Measurements from ENCODE around the gene DHX36. TPM values are rescaled to one million over a fixed set of nuclear protein-coding genes. Genes with fewer than 3 reads are reported as not detected.

DHX36 gene
- total RNA-seq, 2 donors from 2014 or later, result 54.5 to 77.7 TPM

- peak; percentile 67 for ATAC-seq (replicated peaks)
Observed at GRCh38 chr3:154310840-154311239, 13.4 kb downstream of the DHX36 start.

GRCh38 chr3:154307363-154307762 lies 16.9 kb downstream of the DHX36 start:
- H3K27ac Mint-ChIP-seq, result peak overlapping the region; percentile 68
- no peaks in the 10 kb centered on the region for H3K9me3 Mint-ChIP-seq
- peaks cover 95% of the 10 kb centered on the region for H3K36me3 Mint-ChIP-seq (ENCODE audit: low read depth)
- peak; percentile 47 for ATAC-seq (replicated peaks)
- H3K4me1 Mint-ChIP-seq, result peaks cover 11% of the 10 kb centered on the region
- H3K27me3 Mint-ChIP-seq, result no peaks in the 10 kb centered on the region
- no peak overlapping the region for H3K4me3 Mint-ChIP-seq

More at GRCh38 chr3:154310840-154311239, 13.4 kb downstream of the DHX36 start:
- Mint-ChIP-seq H3K36me3 (ENCODE audit: low read depth) (peaks cover 64% of the 10 kb centered on the region), H3K27ac (no peak overlapping the region), H3K4me1 (peaks cover 11% of the 10 kb centered on the region), H3K4me3 (no peak overlapping the region), H3K27me3 (no peaks in the 10 kb centered on the region), H3K9me3 (no peaks in the 10 kb centered on the region)

DNA sequence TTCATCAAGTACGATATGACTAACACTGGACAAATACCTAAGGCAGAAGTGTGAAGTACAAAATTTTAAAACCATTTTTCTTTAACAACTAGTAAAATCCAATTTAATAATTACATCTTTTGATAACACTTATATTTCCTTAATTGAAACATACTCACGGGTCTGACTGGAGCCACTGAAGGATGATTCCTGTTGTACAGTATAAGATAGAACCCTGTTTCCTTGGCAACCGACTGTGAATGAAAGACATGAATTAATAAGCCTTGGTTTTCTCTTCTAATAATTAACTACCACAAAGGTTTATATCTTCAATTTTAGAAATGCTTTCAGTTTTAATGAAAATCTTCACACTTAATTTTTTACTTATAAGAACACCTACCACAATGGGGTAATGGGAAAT lies 19.4 kb downstream of the DHX36 start:
- H3K4me3 Mint-ChIP-seq, result no peak overlapping the region
- peaks cover 11% of the 10 kb centered on the region for H3K4me1 Mint-ChIP-seq
- H3K27ac Mint-ChIP-seq, result peak overlapping the region; percentile 20
- H3K27me3 Mint-ChIP-seq, result no peaks in the 10 kb centered on the region
- H3K36me3 Mint-ChIP-seq (ENCODE audit: low read depth), result peaks cover 99% of the 10 kb centered on the region
- ATAC-seq (replicated peaks), result no peak
- H3K9me3 Mint-ChIP-seq, result no peaks in the 10 kb centered on the region

DNA sequence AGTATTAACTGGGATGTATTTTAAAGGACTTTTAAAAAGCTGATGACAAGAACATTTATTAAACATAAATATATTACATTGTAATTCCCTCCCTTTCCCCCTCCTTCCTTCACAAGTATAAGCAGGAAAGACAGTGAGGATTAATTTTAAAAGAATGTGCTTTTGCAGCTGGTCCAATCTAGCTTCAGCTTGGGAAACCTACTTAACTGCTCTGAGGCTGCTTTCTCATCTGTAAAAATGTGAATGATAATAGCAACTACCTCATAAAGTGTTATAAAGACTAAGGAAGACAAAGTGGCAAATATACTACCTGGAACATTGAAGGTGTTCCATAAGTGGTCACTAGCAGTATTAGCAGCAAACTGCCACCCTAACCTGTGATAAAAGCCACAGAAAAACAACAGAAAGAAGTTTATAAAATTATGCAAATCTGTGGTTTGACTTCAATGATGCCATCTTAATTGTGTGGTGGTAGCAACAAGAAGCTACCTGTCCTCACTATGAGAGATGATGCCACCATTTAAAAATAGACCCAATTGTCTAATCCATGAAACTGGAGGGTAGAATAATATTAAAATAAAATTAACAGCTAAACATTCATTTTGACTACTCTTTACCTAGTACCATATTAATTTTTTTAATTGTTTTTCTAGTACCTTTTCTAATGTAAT lies 20.0 kb downstream of the DHX36 start:
- H3K36me3 Mint-ChIP-seq (ENCODE audit: low read depth), result peaks cover 99% of the 10 kb centered on the region
- H3K9me3 Mint-ChIP-seq, result no peaks in the 10 kb centered on the region
- H3K4me1 Mint-ChIP-seq, result peaks cover 11% of the 10 kb centered on the region
- H3K27ac Mint-ChIP-seq, result no peak overlapping the region
- no peak overlapping the region for H3K4me3 Mint-ChIP-seq
- H3K27me3 Mint-ChIP-seq, result no peaks in the 10 kb centered on the region
- ATAC-seq (replicated peaks), result no peak

DNA sequence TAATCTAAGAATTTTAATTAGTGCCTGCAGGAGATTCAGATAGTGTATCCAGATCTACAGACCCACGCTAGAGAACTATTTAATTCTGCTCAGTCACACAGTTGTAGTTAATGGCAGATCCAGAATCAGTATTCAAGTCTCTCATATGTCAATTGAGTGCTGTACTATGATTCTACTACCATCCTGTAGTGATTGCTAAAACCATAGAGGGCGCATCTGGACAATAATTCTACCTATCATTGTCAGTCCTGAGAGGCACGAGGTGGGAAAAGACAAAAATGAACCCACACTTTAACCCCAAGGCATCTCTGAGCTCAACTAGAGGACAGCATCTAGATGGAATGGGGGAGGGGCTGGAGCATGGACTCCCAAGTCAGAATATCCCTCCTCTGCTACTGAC lies 22.7 kb downstream of the DHX36 start:
- no peaks in the 10 kb centered on the region for H3K4me1 Mint-ChIP-seq
- H3K36me3 Mint-ChIP-seq (ENCODE audit: low read depth), result peaks cover 95% of the 10 kb centered on the region
- H3K27ac Mint-ChIP-seq, result peak overlapping the region; percentile 2
- no peaks in the 10 kb centered on the region for H3K9me3 Mint-ChIP-seq
- H3K4me3 Mint-ChIP-seq, result no peak overlapping the region
- no peaks in the 10 kb centered on the region for H3K27me3 Mint-ChIP-seq
- ATAC-seq (replicated peaks), result no peak

- Mint-ChIP-seq H3K27ac (no peak overlapping the region), H3K36me3 (ENCODE audit: low read depth) (peaks cover 96% of the 10 kb centered on the region), H3K27me3 (no peaks in the 10 kb centered on the region), H3K9me3 (no peaks in the 10 kb centered on the region), H3K4me1 (no peaks in the 10 kb centered on the region), H3K4me3 (no peak overlapping the region)
- ATAC-seq (replicated peaks), result no peak
Observed at GRCh38 chr3:154294016-154294415, 30.3 kb downstream of the DHX36 start.

DNA sequence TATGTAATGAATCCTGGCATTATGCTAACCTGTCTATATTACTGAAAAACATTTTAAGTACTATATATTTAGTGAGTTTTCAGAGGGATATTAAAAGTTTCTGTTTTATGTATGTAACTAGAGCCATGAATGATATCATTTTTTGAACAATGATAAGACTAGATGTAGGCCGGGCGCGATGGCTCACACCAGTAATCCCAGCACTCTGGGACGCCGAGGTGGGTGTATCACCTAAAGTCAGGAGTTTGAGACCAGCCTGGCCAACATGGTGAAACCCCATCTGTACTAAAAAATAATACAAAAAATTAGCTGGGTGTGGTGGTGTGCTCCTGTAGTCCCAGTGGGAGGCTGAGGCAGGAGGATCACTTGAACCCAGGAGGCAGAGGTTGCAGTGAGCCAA lies 34.1 kb downstream of the DHX36 start:
- no peak for ATAC-seq (replicated peaks)
- Mint-ChIP-seq H3K9me3 (no peaks in the 10 kb centered on the region), H3K4me1 (no peaks in the 10 kb centered on the region), H3K4me3 (no peak overlapping the region), H3K36me3 (ENCODE audit: low read depth) (peaks cover 99% of the 10 kb centered on the region), H3K27me3 (no peaks in the 10 kb centered on the region), H3K27ac (no peak overlapping the region)

DNA sequence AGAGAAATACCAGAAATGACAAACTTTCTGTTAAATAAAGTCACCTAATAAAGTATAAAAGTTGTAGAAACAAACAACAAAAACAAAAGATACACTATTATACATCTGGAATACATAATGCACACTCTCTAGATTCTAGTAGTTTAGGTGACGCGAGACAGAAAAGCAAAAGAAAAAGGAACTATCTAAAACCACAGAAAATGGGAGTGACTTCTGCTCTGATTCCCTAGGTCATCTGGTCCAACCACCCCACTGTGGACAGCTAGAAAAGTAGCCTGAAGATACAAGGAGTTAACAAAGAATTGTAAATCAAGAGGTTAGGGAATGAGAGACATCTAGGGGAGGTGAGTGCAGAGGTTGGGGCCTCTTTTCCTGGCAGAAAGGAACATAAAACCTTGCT lies 39.1 kb downstream of the DHX36 start:
- no peak for ATAC-seq (replicated peaks)
- Mint-ChIP-seq H3K27me3 (no peaks in the 10 kb centered on the region), H3K9me3 (no peaks in the 10 kb centered on the region), H3K36me3 (ENCODE audit: low read depth) (peaks cover 100% of the 10 kb centered on the region), H3K27ac (no peak overlapping the region), H3K4me3 (no peak overlapping the region), H3K4me1 (no peaks in the 10 kb centered on the region)

DNA sequence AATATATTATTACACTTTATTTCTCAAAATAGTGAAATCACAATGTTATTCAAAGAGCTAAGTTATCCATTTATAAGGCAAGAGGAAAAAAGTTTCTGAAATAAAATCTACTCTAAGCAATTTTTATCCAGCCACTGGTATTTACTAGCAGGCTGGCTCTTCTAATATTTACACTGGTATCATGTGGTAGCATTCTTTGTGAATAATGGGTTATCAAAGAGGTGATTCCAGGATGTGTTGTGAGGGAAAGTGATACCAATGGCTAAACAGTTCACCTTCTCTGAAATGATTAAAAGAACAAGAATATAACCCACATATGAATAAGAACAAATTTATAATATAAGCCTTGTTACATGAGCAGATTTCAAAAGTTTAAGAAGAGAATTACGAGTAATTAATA lies 44.1 kb downstream of the DHX36 start:
- peaks cover 100% of the 10 kb centered on the region for H3K36me3 Mint-ChIP-seq (ENCODE audit: low read depth)
- no peaks in the 10 kb centered on the region for H3K4me1 Mint-ChIP-seq
- H3K27me3 Mint-ChIP-seq, result no peaks in the 10 kb centered on the region
- ATAC-seq (replicated peaks), result no peak
- H3K4me3 Mint-ChIP-seq, result no peak overlapping the region
- H3K9me3 Mint-ChIP-seq, result no peaks in the 10 kb centered on the region
- H3K27ac Mint-ChIP-seq, result no peak overlapping the region

- Mint-ChIP-seq H3K27me3 (no peaks in the 10 kb centered on the region), H3K9me3 (no peaks in the 10 kb centered on the region), H3K27ac (no peak overlapping the region), H3K4me1 (no peaks in the 10 kb centered on the region), H3K36me3 (ENCODE audit: low read depth) (peaks cover 96% of the 10 kb centered on the region), H3K4me3 (no peak overlapping the region)
- ATAC-seq (replicated peaks), result no peak
Observed at GRCh38 chr3:154275965-154276364, 48.3 kb downstream of the DHX36 start.

DNA sequence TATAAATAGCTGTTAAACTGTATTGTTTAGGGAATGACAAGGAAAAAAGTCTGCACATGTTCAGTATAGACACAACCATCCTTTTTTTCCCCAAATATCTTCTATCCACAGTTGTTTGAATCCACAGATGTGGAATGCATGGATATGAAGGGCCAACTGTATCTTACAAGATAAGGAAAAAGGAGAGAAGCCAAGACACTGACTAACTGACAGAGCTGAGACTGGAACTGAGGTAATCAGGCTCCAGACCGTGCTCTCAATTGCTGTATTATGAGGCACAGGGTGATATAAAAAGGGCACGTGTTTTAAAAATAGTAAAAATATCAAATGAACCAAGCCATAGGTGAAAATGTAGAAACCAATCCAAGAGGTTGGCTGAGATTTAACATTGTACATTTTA lies 49.0 kb downstream of the DHX36 start:
- no peaks in the 10 kb centered on the region for H3K27me3 Mint-ChIP-seq
- no peak for ATAC-seq (replicated peaks)
- no peaks in the 10 kb centered on the region for H3K4me1 Mint-ChIP-seq
- H3K27ac Mint-ChIP-seq, result no peak overlapping the region
- peaks cover 96% of the 10 kb centered on the region for H3K36me3 Mint-ChIP-seq (ENCODE audit: low read depth)
- H3K9me3 Mint-ChIP-seq, result no peaks in the 10 kb centered on the region
- H3K4me3 Mint-ChIP-seq, result no peak overlapping the region

GRCh38 chr3:154274348-154274747 lies 49.9 kb downstream of the DHX36 start:
- Mint-ChIP-seq H3K9me3 (no peaks in the 10 kb centered on the region), H3K27ac (no peak overlapping the region), H3K27me3 (no peaks in the 10 kb centered on the region), H3K4me3 (no peak overlapping the region), H3K4me1 (no peaks in the 10 kb centered on the region), H3K36me3 (ENCODE audit: low read depth) (peaks cover 96% of the 10 kb centered on the region)
- ATAC-seq (replicated peaks), result no peak

GRCh38 chr3:154273381-154273780 lies 50.9 kb downstream of the DHX36 start:
- ATAC-seq (replicated peaks), result no peak
- H3K27me3 Mint-ChIP-seq, result no peaks in the 10 kb centered on the region
- H3K4me3 Mint-ChIP-seq, result no peak overlapping the region
- H3K9me3 Mint-ChIP-seq, result no peaks in the 10 kb centered on the region
- peaks cover 96% of the 10 kb centered on the region for H3K36me3 Mint-ChIP-seq (ENCODE audit: low read depth)
- H3K27ac Mint-ChIP-seq, result no peak overlapping the region
- H3K4me1 Mint-ChIP-seq, result no peaks in the 10 kb centered on the region

GRCh38 chr3:154254527-154254926 lies 69.8 kb downstream of the DHX36 start:
- no peak overlapping the region for H3K27ac Mint-ChIP-seq
- no peak for ATAC-seq (replicated peaks)

DNA sequence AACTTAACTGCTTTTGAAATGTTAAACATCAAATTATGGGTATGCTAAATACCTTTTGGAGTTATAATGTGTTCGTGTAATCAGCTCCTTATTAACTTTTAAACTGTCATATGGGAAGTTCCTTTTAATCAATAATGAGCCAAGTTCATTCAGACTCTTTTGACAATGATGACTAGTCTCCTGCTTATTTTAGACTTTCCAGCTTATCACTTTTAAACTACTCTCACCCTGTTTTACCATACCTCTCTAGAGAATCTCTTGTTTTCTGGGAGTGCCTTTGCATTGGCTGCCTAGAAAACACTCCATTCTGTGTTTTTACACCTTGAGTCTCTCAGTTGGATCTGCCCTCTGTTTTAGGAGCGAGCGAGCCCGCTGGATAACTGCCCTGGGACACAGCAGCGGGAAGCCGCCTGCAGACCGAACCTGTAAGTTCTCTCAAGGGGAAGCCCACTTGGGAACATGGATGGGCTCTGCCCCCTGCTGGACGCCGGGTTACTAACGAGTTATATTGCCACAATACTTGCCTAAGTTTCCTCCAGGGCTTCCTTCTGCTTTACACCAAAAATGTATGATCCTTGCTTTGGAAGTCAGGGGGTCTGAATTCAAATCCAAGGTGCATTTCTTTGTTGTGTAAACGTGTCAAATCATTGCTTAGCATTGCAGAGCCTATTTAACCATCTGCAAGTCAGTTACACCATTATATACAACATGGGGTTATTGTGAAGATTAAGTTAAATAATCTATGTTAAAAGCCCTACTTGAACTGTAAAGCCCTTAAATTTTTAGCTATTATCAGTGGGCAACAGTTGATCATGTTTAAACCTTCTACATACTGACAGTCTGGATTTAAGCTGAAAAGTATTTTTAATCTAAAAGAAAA lies 71.3 kb downstream of the DHX36 start:
- Mint-ChIP-seq H3K27ac (peak overlapping the region; percentile 13), H3K9me3 (no peaks in the 10 kb centered on the region), H3K27me3 (no peaks in the 10 kb centered on the region), H3K4me3 (no peak overlapping the region), H3K4me1 (no peaks in the 10 kb centered on the region), H3K36me3 (ENCODE audit: low read depth) (peaks cover 67% of the 10 kb centered on the region)
- peak; percentile 64 for ATAC-seq (replicated peaks)

More at GRCh38 chr3:154254527-154254926, 69.8 kb downstream of the DHX36 start:
- Mint-ChIP-seq H3K4me1 (no peaks in the 10 kb centered on the region), H3K36me3 (ENCODE audit: low read depth) (peaks cover 79% of the 10 kb centered on the region), H3K27me3 (no peaks in the 10 kb centered on the region), H3K4me3 (no peak overlapping the region), H3K9me3 (no peaks in the 10 kb centered on the region)

All from activated T-helper 17 cell treated with anti-CD3 and anti-CD28 coated beads, Interleukin-2, amount 50 U/mL, for 72 hours (primary cell).